ENCODE measurements around the gene MYL7. TPM values are rescaled to one million over a fixed set of nuclear protein-coding genes. Genes with fewer than 3 reads are reported as not detected.

Gene MYL7
- total RNA-seq, 1 donor from 2014 or later, result not detected

DNA sequence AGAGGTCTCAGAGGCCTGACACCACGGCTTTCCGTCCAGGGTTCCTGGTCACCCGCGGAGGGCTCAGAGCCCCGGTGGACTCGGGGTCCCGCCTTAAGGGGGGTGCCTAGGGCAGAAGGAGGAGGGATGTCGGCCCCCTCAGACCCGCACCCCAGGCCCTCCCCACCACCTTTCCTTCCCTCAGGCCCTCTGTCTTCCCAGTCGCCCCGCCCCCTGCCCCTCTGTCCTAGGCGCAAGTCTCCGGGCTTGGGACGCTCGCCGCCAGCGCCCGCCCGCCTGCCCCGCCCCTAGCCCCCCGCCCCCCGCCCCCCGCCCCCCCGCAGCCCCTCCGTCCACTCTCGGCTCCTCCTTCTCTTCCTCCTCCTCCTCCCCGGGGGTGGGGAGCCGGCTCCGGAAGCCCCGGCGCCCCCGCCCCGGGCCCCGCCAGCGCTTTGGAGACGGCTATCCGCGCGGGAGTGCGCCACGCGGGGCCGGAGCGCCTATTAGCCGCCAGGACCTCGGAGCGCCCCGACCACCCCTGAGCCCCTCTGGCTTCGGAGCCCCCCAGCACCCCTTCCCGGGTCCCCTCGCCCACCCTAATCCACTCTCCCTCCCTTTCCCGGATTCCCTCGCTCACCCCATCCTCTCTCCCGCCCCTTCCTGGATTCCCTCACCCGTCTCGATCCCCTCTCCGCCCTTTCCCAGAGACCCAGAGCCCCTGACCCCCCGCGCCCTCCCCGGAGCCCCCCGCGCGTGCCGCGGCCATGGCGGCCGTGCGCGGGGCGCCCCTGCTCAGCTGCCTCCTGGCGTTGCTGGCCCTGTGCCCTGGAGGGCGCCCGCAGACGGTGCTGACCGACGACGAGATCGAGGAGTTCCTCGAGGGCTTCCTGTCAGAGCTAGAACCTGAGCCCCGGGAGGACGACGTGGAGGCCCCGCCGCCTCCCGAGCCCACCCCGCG lies 36.9 kb downstream of the MYL7 start, which contains the start of gene AEBP1:
TSS of gene AEBP1 (plus strand) at position 423 of the 937 bp plus-strand sequence. CDS start at position 744, 321 bp downstream.
- Mint-ChIP-seq H3K36me3 (ENCODE audit: low read depth) (no peaks in the 10 kb centered on the region), H3K27ac (peak within 1 kb of the TSS; percentile 35), H3K27me3 (peaks cover 17% of the 10 kb centered on the region), H3K4me3 (peak within 1 kb of the TSS; percentile 76), H3K9me3 (no peaks in the 10 kb centered on the region), H3K4me1 (peaks cover 7% of the 10 kb centered on the region)
- DNase-seq, result peak; percentile 77
- intact Hi-C loops (cut with micrococcal nuclease), result loop anchor here (1.0 kb wide), 1 partner anchor 22 kb away; the partner anchor contains the start of gene POLM

DNA sequence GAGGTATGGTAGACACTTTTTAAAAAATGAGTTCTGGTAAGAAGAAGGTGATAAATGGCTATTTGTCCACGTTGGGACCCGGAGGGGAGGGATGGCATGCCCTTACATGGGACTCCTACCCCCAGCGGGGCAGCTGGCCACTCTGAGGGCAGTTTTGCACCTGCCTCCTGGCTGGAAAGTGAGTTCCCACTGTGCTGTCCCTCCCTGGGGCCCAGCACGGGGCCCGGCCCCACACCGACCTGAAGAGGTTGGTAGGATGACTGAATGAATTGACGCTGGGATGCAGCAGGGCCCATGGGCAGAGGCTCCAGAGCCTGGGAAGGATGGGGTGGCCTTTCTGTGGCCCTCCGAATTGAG lies 37.6 kb downstream of the MYL7 start:
- Mint-ChIP-seq H3K27me3 (peaks cover 17% of the 10 kb centered on the region), H3K4me1 (peaks cover 7% of the 10 kb centered on the region), H3K36me3 (ENCODE audit: low read depth) (no peaks in the 10 kb centered on the region), H3K4me3 (peak overlapping the region; percentile 57), H3K9me3 (no peaks in the 10 kb centered on the region), H3K27ac (peak overlapping the region; percentile 4)
- intact Hi-C loops (cut with micrococcal nuclease), result no loop called here
- DNase-seq, result no peak

DNA sequence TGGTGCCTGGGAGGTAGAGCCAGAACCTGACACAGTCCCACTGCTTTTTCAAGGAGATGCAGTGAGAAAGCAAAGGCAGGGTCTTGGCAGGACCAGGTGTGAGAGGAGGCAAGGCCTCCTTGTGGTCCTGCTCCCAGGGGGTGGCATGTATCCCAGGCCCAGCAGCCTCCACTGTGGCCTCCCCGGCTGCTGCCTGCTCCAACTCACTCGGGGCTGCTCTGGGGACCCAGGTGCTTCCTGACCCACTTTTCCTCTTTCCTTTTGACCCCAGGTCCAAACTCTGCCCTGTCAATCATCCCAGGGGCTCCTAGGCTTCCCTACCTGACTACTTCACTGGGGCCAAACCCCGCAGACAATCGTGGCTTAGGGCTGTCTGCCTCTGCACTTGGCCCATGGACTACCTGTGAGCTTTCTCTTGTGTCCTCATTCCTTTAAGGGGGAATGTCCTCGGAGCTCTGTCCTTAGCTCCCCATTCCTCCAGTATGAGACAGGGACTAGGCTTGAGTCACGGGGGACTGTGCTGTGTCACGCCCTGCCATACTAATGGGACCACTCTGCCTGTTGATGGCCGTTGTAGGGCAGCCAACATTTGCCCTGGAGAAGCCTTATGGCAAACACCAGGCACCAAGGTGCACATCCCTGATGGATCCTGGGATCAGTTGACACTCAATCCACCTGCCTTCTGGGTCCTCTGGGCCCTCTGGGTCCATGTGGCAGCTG lies 38.1 kb downstream of the MYL7 start:
- Mint-ChIP-seq H3K9me3 (no peaks in the 10 kb centered on the region), H3K27ac (peak overlapping the region; percentile 4), H3K4me1 (peaks cover 7% of the 10 kb centered on the region), H3K27me3 (peaks cover 17% of the 10 kb centered on the region), H3K4me3 (peak overlapping the region; percentile 57), H3K36me3 (ENCODE audit: low read depth) (no peaks in the 10 kb centered on the region)
- intact Hi-C loops (cut with micrococcal nuclease), result no loop called here
- DNase-seq, result no peak

DNA sequence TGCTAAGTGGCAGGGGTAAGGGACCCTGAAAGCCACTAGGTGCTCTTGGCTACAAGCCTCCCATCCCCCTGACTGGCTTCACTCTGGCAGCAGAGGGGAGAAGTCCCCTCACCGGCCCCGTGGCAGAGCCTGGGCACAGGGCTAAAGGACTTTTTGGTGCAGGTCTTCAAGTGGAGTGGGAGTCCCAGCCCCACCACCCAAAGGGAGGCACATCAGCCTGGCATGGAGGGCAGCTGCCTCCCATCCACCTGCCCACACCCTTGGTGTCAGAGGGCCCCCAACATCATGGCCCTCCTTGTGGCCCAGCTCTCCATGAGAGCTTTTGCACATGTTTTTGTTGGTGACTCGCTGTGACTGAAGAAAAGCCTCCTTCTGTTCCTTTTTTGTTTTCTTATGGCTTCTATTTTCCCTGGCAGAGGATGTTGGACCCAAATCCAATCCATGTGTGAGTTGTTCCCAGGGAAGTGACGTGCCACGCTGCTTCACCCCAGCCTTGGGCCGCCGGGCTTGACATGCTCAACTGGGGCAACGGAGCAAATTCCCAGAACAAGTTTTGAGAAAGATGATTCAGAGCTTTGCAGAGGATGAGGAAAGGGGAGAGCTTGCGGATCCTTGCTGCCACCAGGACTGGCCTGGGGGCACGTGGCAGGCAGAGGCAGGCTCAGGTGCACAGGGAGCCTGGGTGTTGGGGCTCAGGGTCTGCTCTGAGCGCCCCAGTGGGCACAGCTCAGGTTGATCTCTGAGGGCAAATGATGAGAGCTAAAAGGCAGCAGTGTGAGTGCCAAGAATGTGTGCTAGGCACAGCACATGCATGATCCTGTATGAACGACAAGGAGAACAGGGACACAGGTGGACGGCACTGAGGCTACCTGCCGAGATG lies 38.9 kb downstream of the MYL7 start:
- Mint-ChIP-seq H3K27ac (no peak overlapping the region), H3K4me3 (peak overlapping the region; percentile 24), H3K4me1 (peaks cover 14% of the 10 kb centered on the region), H3K27me3 (peaks cover 17% of the 10 kb centered on the region), H3K36me3 (ENCODE audit: low read depth) (no peaks in the 10 kb centered on the region), H3K9me3 (no peaks in the 10 kb centered on the region)
- intact Hi-C loops (cut with micrococcal nuclease), result no loop called here
- no peak for DNase-seq

DNA sequence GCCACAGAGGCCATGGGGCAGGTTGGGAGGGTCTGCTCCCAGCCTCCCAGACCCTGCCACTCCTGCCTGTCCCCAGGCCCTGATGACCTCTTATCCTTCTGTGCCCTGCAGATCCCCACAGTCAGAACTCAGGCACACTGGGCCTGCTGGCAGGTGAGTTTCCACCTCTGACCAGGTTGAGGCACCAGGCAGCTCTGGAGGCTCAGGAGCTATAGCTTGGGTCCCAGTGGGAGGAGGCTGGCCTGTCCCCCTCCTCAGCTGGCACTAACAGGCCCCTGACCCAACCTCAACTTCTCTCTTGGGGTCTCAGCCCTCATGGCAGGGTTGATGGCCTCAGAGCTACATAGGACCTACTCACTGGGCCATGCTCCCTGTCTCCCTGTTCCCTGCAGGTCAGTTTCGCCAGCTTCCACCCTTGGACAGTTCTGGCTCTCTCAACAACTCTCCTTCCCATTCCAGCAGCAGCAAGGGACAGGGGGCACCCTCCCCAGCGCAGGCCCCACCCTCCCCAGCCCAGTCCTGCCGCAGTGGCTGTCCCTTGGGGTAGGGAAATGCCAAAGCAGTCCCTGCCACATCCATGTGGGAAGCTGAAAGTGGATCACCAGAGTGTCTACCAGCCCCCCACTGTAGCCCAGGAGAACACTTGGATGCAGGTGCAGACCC lies 39.7 kb downstream of the MYL7 start:
- peaks cover 17% of the 10 kb centered on the region for H3K27me3 Mint-ChIP-seq
- H3K4me1 Mint-ChIP-seq, result peaks cover 21% of the 10 kb centered on the region
- no peak for DNase-seq
- H3K4me3 Mint-ChIP-seq, result no peak overlapping the region
- intact Hi-C loops (cut with micrococcal nuclease), result no loop called here
- no peaks in the 10 kb centered on the region for H3K9me3 Mint-ChIP-seq
- H3K36me3 Mint-ChIP-seq (ENCODE audit: low read depth), result no peaks in the 10 kb centered on the region
- no peak overlapping the region for H3K27ac Mint-ChIP-seq

DNA sequence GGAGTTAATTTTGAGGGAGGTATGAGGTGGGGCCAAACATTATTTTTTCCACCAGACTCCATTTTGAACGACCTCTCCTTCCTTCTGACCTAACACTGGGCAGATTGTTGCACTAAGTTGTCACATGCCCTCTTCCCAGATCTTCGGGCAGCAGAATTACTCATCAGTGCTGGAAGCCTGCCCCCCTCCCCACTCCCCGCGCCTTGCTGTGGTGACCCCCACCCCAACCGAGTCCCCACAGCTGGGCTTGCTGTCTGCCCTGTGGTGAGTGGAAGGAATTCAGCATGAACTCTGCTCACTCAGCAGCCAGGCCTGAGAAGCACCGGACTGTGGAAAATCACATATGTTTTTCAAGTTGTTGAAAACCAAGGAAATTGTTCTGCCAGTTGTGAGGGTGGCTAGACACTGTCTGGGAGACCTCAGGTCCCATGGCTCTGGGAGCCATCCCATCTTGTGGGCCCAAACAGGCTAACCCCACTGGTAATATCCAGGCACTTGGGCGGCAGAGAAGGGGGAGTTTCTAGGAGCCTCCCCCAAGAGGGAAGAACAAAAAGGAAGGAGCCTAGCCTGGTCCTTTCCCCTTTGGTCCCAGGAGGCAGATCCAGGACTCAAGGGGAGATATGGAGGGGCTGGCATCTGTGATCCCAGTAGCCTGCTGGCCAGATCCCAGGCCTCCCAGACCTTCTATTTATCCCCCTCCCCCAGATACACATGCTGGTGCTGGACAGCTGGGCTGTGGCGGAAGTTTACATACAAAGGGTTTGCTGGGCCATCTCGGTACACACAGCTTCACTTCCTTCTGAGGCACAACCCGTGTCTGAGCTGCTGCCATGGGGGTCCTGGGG lies 40.5 kb downstream of the MYL7 start:
- intact Hi-C loops (cut with micrococcal nuclease), result no loop called here
- Mint-ChIP-seq H3K4me3 (no peak overlapping the region), H3K27ac (no peak overlapping the region), H3K36me3 (ENCODE audit: low read depth) (no peaks in the 10 kb centered on the region), H3K27me3 (peaks cover 15% of the 10 kb centered on the region), H3K9me3 (no peaks in the 10 kb centered on the region), H3K4me1 (peaks cover 18% of the 10 kb centered on the region)
- no peak for DNase-seq

DNA sequence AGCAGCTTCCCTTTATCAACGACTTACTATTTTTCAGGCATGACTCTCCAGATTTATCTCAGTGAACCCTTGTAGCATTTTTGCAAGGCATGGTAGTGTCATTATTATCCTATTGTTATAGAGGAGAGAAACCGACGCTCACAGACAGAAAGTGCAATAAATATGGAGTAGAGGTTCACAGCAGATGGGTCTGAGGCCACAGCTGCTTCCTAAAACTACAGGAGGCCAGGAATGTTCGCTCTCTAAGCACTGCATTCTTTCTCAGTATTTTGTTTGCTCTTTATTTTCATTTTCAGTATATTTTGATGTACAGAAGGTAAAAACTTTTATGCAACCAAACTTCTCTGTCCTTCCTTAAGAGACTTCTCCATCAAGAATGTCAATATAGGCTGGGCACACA lies 41.5 kb downstream of the MYL7 start:
- H3K27ac Mint-ChIP-seq, result no peak overlapping the region
- intact Hi-C loops (cut with micrococcal nuclease), result no loop called here
- peaks cover 14% of the 10 kb centered on the region for H3K4me1 Mint-ChIP-seq
- H3K27me3 Mint-ChIP-seq, result peaks cover 11% of the 10 kb centered on the region
- no peaks in the 10 kb centered on the region for H3K9me3 Mint-ChIP-seq
- H3K36me3 Mint-ChIP-seq (ENCODE audit: low read depth), result no peaks in the 10 kb centered on the region
- H3K4me3 Mint-ChIP-seq, result no peak overlapping the region
- no peak for DNase-seq

DNA sequence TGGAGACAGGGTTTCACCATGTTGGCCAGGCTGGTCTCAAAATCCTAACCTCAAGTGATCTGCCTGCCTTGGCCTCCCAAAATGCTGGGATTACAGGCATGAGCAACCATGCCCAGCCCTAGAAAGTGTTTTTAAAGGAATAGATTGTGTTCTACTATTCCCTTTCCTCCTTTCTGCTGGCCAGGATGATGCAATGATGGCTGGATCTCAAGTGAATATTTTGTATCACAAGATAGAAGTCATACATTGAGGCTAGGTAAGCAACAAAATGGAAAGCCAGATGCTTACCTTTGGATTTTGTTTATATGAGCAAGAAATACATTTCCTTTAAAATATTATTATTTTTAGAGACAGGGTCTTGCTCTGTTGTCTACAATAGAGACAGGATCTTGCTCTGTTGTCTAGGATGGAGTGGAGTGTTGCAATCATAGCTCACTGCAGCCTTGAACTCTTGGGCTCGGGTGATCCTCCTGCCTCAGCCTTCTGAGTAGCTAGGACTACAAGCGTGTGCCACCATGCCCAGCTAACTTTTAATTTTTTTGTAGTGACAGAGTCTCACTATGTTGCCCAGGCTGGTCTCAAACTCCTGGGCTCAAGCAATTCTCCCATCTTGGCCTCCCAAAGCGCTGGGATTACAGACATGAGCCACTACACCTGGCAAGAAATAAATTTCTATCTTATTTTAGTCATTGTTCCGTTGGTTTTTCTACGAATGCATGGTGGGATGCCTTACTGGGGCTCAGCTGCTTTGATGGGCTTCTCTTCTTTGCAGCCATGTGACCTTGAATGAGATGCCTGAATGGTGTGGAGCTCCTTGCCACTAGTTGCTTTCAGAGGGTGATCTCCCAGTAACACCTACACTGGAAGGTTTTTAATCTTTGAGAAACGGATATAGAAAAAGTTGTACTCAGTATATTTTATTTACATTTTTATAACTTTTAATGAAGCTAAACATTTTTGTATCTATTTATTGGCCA lies 42.8 kb downstream of the MYL7 start:
- Mint-ChIP-seq H3K4me3 (no peak overlapping the region), H3K27me3 (peaks cover 8% of the 10 kb centered on the region), H3K4me1 (peaks cover 15% of the 10 kb centered on the region), H3K27ac (no peak overlapping the region), H3K9me3 (no peaks in the 10 kb centered on the region), H3K36me3 (ENCODE audit: low read depth) (no peaks in the 10 kb centered on the region)
- intact Hi-C loops (cut with micrococcal nuclease), result no loop called here
- DNase-seq, result no peak

DNA sequence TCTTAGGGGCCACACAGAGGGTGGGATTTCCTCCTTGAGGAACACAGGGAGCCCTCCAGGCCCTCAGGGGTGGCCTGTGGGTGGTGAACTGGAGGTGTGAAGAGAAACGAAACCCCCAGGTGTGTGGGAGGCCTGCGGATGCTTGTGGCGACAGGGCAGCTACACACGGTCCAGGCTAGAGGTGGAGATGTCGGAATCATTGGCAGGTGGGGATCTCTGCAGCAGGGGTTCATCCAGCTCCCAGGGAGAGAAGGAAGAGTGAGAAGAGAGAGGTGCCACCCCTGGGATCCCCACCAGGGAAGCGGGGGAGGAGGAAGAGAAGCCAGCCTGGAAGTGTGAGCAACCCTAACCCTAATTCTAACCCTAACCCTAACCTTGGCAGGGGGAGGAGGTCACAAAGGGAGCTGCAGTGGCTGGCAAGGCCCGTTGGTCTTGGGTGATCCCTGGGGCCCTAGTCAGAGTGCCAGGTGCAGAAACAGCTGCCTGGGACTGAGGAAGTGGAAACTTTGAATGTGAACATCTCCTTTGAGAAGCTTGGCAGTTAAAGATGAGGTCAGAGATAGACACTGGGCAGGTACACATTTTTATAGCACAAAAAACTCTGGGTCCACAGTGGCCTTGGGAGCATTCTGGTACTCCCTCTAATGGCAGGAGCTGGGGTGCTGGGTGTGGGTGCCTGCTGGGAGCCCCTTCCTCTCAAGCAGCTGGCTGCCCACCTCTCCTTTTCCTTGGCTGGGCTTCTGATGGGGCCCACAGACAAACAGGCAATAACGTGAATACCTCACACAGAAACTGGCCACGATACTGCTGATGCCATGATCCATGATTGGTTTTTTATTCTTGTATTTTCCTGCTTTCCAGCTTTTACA lies 43.8 kb downstream of the MYL7 start:
- Mint-ChIP-seq H3K4me1 (peaks cover 21% of the 10 kb centered on the region), H3K27me3 (peaks cover 2% of the 10 kb centered on the region), H3K36me3 (ENCODE audit: low read depth) (no peaks in the 10 kb centered on the region), H3K9me3 (no peaks in the 10 kb centered on the region), H3K27ac (peak overlapping the region; percentile 63), H3K4me3 (peak overlapping the region; percentile 18)
- intact Hi-C loops (cut with micrococcal nuclease), result loop anchor here (1.0 kb wide), 1 partner anchor 15 kb away; the partner anchor contains the start of gene POLM
- DNase-seq, result peak; percentile 70

DNA sequence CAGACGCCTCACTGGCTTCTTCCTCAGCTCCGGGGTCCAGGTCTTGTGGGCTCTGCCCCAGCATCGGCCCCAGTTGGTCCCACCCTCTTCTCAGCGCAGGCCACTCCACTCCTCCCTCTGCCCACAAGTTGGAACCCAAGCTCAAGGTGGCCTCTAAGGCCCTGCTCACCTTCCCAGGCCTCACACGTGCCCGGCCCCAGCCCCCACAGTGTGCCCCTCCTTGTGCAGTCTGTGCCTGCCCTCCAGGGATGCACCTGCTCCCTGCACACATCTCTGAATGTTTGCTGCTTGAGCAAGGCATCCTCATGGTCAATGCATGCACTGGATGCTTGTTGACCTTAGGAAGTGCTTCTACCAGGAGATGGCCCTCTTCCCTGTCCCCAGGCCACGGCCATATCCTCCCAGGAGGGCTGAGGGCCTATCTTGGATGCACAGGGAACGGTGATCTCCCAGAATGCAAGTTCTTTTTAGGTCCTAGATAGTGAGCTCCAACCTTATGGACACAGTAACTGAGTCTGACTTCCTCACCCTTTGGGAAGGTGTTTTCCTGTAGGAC lies 44.7 kb downstream of the MYL7 start:
- intact Hi-C loops (cut with micrococcal nuclease), result no loop called here
- Mint-ChIP-seq H3K36me3 (ENCODE audit: low read depth) (no peaks in the 10 kb centered on the region), H3K4me1 (peaks cover 21% of the 10 kb centered on the region)

DNA sequence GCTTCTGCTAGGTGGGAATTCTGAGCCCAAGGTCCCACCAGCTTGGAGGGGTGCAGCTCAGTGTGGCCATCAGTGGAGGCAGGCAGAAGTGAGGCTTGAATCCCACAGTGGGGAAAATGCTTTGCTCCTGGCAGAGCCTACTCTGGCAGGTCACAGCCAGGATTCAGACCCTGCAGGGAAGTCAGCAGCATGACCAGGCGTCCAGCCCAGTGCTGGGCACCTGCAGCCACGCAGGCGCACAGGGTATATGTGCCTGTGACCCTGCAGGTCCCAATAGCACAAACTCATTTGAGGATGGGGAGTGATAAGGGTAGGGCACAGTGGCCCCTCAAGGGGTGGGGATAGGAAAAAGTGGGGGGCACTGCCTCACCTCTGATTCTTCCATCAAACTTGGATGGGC lies 45.4 kb downstream of the MYL7 start:
- intact Hi-C loops (cut with micrococcal nuclease), result no loop called here

More for the DNA sequence above, 44.7 kb downstream of the MYL7 start:
- no peaks in the 10 kb centered on the region for H3K27me3 Mint-ChIP-seq
- H3K9me3 Mint-ChIP-seq, result no peaks in the 10 kb centered on the region
- peak overlapping the region; percentile 18 for H3K4me3 Mint-ChIP-seq
- DNase-seq, result no peak
- peak overlapping the region; percentile 45 for H3K27ac Mint-ChIP-seq

More for the DNA sequence above, 45.4 kb downstream of the MYL7 start:
- H3K9me3 Mint-ChIP-seq, result no peaks in the 10 kb centered on the region
- no peak overlapping the region for H3K4me3 Mint-ChIP-seq
- no peaks in the 10 kb centered on the region for H3K36me3 Mint-ChIP-seq (ENCODE audit: low read depth)
- DNase-seq, result no peak
- H3K27me3 Mint-ChIP-seq, result no peaks in the 10 kb centered on the region
- peaks cover 21% of the 10 kb centered on the region for H3K4me1 Mint-ChIP-seq
- H3K27ac Mint-ChIP-seq, result no peak overlapping the region
